Spleen (tissue), 11 donors: ENCODE results near the gene SERPINA10. TPM values are rescaled to one million over a fixed set of nuclear protein-coding genes. Genes with fewer than 3 reads are reported as not detected.

Experiments used
- DNase-seq: peaks from one replicate; pipeline ENCODE4 v3.0.0-alpha.2; 2020
- H3K27ac ChIP-seq, 8 donors: fragments of 200-600 bp; sonication (generic) in 7 of 8; 1 replicate in 4 of 8; 2 replicates in 4 of 8; pipeline versions ENCODE4 v1.5.0 to v1.8.0; 2016 to 2021; ENCODE audit warnings: inconsistent platforms in 4 of 8, mild to moderate bottlenecking in 4 of 8, moderate library complexity in 1 of 8
- H3K27me3 ChIP-seq, 7 donors: fragments of 200-600 bp; sonication (generic) in 6 of 7; replicated peaks in 1 of 7; 1 replicate in 4 of 7; 2 replicates in 3 of 7; pipeline versions ENCODE4 v1.5.0 to v1.8.0; 2016 to 2021; ENCODE audit warnings: inconsistent platforms in 3 of 7, mild to moderate bottlenecking in 1 of 7
- H3K36me3 ChIP-seq, 6 donors: fragments of 200-600 bp; sonication (generic) in 5 of 6; 1 replicate in 4 of 6; 2 replicates in 2 of 6; pipeline versions ENCODE4 v1.5.0 to v1.8.0; 2016 to 2021; ENCODE audit warnings: inconsistent platforms in 2 of 6
- H3K4me1 ChIP-seq, 6 donors: fragments of 200-600 bp; sonication (generic) in 5 of 6; 1 replicate in 3 of 6; 2 replicates in 3 of 6; pipeline versions ENCODE4 v1.5.0 to v1.8.0; 2016 to 2021; ENCODE audit warnings: inconsistent platforms in 3 of 6
- H3K4me3 ChIP-seq, 8 donors: fragments of 200-600 bp; sonication (generic) in 7 of 8; 1 replicate in 4 of 8; 2 replicates in 4 of 8; pipeline versions ENCODE4 v1.5.0 to v1.8.0; 2016 to 2021; ENCODE audit warnings: inconsistent platforms in 4 of 8, mild to moderate bottlenecking in 4 of 8, moderate library complexity in 2 of 8
- H3K9me3 ChIP-seq, 8 donors: fragments of 200-600 bp; sonication (generic) in 7 of 8; 1 replicate in 4 of 8; 2 replicates in 4 of 8; pipeline versions ENCODE4 v1.5.0 to v1.8.0; 2016 to 2021; ENCODE audit warnings: inconsistent platforms in 4 of 8
- CTCF ChIP-seq, 11 experiments: fragments of 200-600 bp in 7 of 11; fragments of 450-650 bp in 4 of 11; sonication (generic) in 4 of 11; IDR thresholded peaks in 8 of 11; conservative IDR thresholded peaks in 3 of 11; 1 replicate in 7 of 11; 2 replicates in 4 of 11; pipeline versions ENCODE4 v1.4.0 to v1.8.0; 2016 to 2021; ENCODE audit warnings: antibody characterized with exemption in 11 of 11, inconsistent platforms in 4 of 11, mild to moderate bottlenecking in 1 of 11
- POLR2A ChIP-seq, 3 donors: fragments of 450-650 bp; IDR thresholded peaks; one replicate each; pipeline ENCODE4 v1.5.1; 2017; ENCODE audit warnings: antibody characterized with exemption in 3 of 3, mild to moderate bottlenecking in 1 of 3
- POLR2AphosphoS5 ChIP-seq, 3 donors: sonication (generic); formaldehyde crosslinking; IDR thresholded peaks; one replicate each; pipeline ENCODE4 v1.5.1; 2017; ENCODE audit warnings: antibody characterized with exemption in 3 of 3
- WGBS, 5 donors: extraction: QIAGEN DNeasy Blood & Tissue Kit in 3 of 5; methylation state at CpG; one replicate each; pipeline versions ENCODE4 v1.1.5 to v1.1.7; 2013 to 2018; 5-methylcytosine and 5-hydroxymethylcytosine counted together
- intact Hi-C: fragments of 100-400 bp; cut with DNase I; formaldehyde crosslinking; loops from one replicate; pipeline ENCODE4 v1.15.0; 2023; ENCODE audit warnings: low total_unique reads
- polyA plus RNA-seq, 3 donors: library from polyadenylated mRNA; stranded (reverse); fragments of 200-250 nt; gene quantifications; one replicate each; pipeline ENCODE4 v1.2.1, GENCODE V29; 2013
- total RNA-seq, 7 donors: library from RNA; depleted of rRNA in 3 of 7; stranded (reverse); fragments of >200 nt in 3 of 7; fragmentation: NEBNext Ultra II Directional in 4 of 7; extraction: Animal tissue kit (Norgen Biotek cat#: 25700) in 4 of 7; gene quantifications; one replicate each; pipeline versions ENCODE4 v1.1.0 to v1.2.1, GENCODE V29; 2016 to 2021
- donor health status: healthy with polysubstance abuse.
- donor health status: DM: no; HTN: no; CAD: no; lungs with moderate emphysema.
- donor health status: DM: no; HTN: no; CAD: no.
- donor health status: Bipolar disorder and iron deficiency.
- donor health status: healthy.
- donor health status: DM: no; HTN: no; CAD: no.
- donor health status: DM: yes; HTN: yes; CAD: no.

SERPINA10 gene
- total and polyA plus RNA-seq, 10 donors: not detected

- intact Hi-C loops: no loop called here
- no peaks in the 10 kb centered on the region for H3K36me3 ChIP-seq
- TF ChIP-seq CTCF (IDR thresholded peaks at IDR 0.05 in 8 of 11, conservative IDR thresholded peaks at IDR 0.05 in 3 of 11) (no peak), POLR2AphosphoS5 (IDR thresholded peaks at IDR 0.05) (no peak), POLR2A (IDR thresholded peaks at IDR 0.05) (no peak)
- H3K4me3 ChIP-seq: no peak overlapping the region
- peaks cover 0 to 9% (median 0%) of the 10 kb centered on the region in 7 donors for H3K27me3 ChIP-seq
- no peak overlapping the region for H3K27ac ChIP-seq
- WGBS, 5 donors: 70 to 84% (median 83%) methylated on average over 9 to 13 of the region's 13 CpGs
- DNase-seq: no peak
- H3K9me3 ChIP-seq: no peaks in the 10 kb centered on the region
- no peaks in the 10 kb centered on the region for H3K4me1 ChIP-seq
These were observed 1.7 kb downstream of the SERPINA10 start for GRCh38 chr14:94291159-94291905.

- DNase-seq: no peak
- 67 to 81% (median 76%) methylated on average over 5 to 8 of the region's 8 CpGs for WGBS, 5 donors
- Histone ChIP-seq H3K27ac (no peak overlapping the region), H3K36me3 (no peaks in the 10 kb centered on the region), H3K4me3 (no peak overlapping the region), H3K27me3 (peaks cover 0 to 2% (median 0%) of the 10 kb centered on the region in 7 donors), H3K9me3 (no peaks in the 10 kb centered on the region), H3K4me1 (no peaks in the 10 kb centered on the region)
- intact Hi-C loops: no loop called here
- no peak for TF ChIP-seq CTCF (IDR thresholded peaks at IDR 0.05 in 8 of 11, conservative IDR thresholded peaks at IDR 0.05 in 3 of 11)
- no peak for TF ChIP-seq POLR2A (IDR thresholded peaks at IDR 0.05)
These were observed 2.9 kb downstream of the SERPINA10 start for GRCh38 chr14:94290197-94290596.

GRCh38 chr14:94288610-94289465 lies 4.2 kb downstream of the SERPINA10 start:
- WGBS, 5 donors: 64 to 73% (median 66%) methylated on average over 13 to 14 of the region's 14 CpGs

More at GRCh38 chr14:94288610-94289465, 4.2 kb downstream of the SERPINA10 start:
- H3K36me3 ChIP-seq: no peaks in the 10 kb centered on the region
- intact Hi-C loops: no loop called here
- no peaks in the 10 kb centered on the region for H3K27me3 ChIP-seq
- TF ChIP-seq POLR2AphosphoS5 (IDR thresholded peaks at IDR 0.05): no peak
- no peak for TF ChIP-seq POLR2A (IDR thresholded peaks at IDR 0.05)
- TF ChIP-seq CTCF (IDR thresholded peaks at IDR 0.05 in 8 of 11, conservative IDR thresholded peaks at IDR 0.05 in 3 of 11): no peak
- H3K9me3 ChIP-seq: no peaks in the 10 kb centered on the region
- H3K27ac ChIP-seq: no peak overlapping the region
- H3K4me3 ChIP-seq: no peak overlapping the region
- DNase-seq: no peak
- H3K4me1 ChIP-seq: no peaks in the 10 kb centered on the region
